GM12878 (cell line): ENCODE data around the gene ANHX. TPM values are rescaled to one million over a fixed set of nuclear protein-coding genes. Genes with fewer than 3 reads are reported as not detected.

Experiments used
- ATAC-seq: fragments of 200-7000 bp; cut with Tn5 transposase; 3 replicates; pipeline ENCODE4 v1.9.1; 2020; ENCODE audit warnings: mild to moderate bottlenecking, moderate library complexity
- BruUV-seq: library from RNA; stranded (reverse); fragments of 400-500 nt; replicated peaks from 2 replicates; lab custom pipeline; 2021; lab: Mats Ljungman, UMichigan
- CTCF ChIA-PET: fragments of 300-600 bp; sonication (Branson Sonifier 250); formaldehyde crosslinking; extraction: SDS; loops from one replicate; lab custom pipeline; 2021; ENCODE audit warnings: inconsistent platforms; lab: Yijun Ruan, JAX
- POLR2A ChIA-PET: fragments of 350-600 bp; formaldehyde crosslinking; extraction: SDS; loops from one replicate; lab custom pipeline; 2021; ENCODE audit warnings: inconsistent platforms; lab: Charles Lee
- RAD21 ChIA-PET: fragments of 300-600 bp; sonication (Branson Sonifier 250); formaldehyde crosslinking; loops from one replicate; lab custom pipeline; 2023; ENCODE audit warnings: antibody characterized with exemption; ENCODE audit not compliant: unreplicated experiment; lab: Charles Lee
- SMC1A ChIA-PET: fragments of 300-600 bp; sonication (Branson Sonifier 250); formaldehyde crosslinking; loops from one replicate; lab custom pipeline; 2023; ENCODE audit not compliant: unreplicated experiment, uncharacterized antibody; lab: Charles Lee
- DNase-seq: peaks from one replicate; pipeline ENCODE4 v3.0.0-alpha.2; 2011; ENCODE audit warnings: low read depth, low spot score
- FAIRE-seq: peaks from 3 replicates; lab custom pipeline; 2011; peaks lifted over from hg19 to GRCh38; lab: Jason Lieb, UNC
- H2AFZ ChIP-seq: 2 replicates; pipeline ENCODE4 v1.6.0; 2011; ENCODE audit warnings: low read depth, low read length, control low read depth; ENCODE audit not compliant: control insufficient read depth
- H3K27ac ChIP-seq: 2 replicates; pipeline ENCODE4 v1.5.1; 2011; ENCODE audit warnings: control low read depth; ENCODE audit not compliant: control insufficient read depth, insufficient read depth
- H3K27me3 ChIP-seq, 2 experiments: replicated peaks in 1 of 2; 2 replicates each; pipeline versions ENCODE4 v1.6.0 to v1.6.1; 2011; ENCODE audit warnings: low read length in 1 of 2; ENCODE audit not compliant: control insufficient read depth in 2 of 2, insufficient read depth in 2 of 2
- H3K36me3 ChIP-seq, 2 experiments: 2 replicates each; pipeline ENCODE4 v1.5.1; 2011; ENCODE audit warnings: low read length in 1 of 2; ENCODE audit not compliant: control insufficient read depth in 2 of 2, insufficient read depth in 2 of 2
- H3K4me1 ChIP-seq: 2 replicates; pipeline ENCODE4 v1.6.1; 2011; ENCODE audit warnings: mild to moderate bottlenecking, low read length, moderate library complexity, mixed read lengths; ENCODE audit not compliant: control insufficient read depth, insufficient read depth
- H3K4me2 ChIP-seq: 2 replicates; pipeline ENCODE4 v1.6.0; 2011; ENCODE audit warnings: control low read depth; ENCODE audit not compliant: control insufficient read depth, insufficient read depth
- H3K4me3 ChIP-seq: fragments of 200-600 bp; sonication (generic); 2 replicates; pipeline ENCODE4 v1.5.1; 2016
- H3K79me2 ChIP-seq: 2 replicates; pipeline ENCODE4 v1.6.0; 2011; ENCODE audit warnings: low read length; ENCODE audit not compliant: control insufficient read depth, insufficient read depth
- H3K9ac ChIP-seq: 2 replicates; pipeline ENCODE4 v1.8.0; 2011; ENCODE audit warnings: low read length, control low read depth, mixed read lengths; ENCODE audit not compliant: control insufficient read depth, insufficient read depth
- H3K9me3 ChIP-seq: replicated peaks from 3 replicates; pipeline ENCODE4 v1.5.1; 2011; ENCODE audit warnings: mild to moderate bottlenecking, low read length; ENCODE audit not compliant: control insufficient read depth, insufficient read depth
- H4K20me1 ChIP-seq: 2 replicates; pipeline ENCODE4 v1.6.0; 2011; ENCODE audit not compliant: control insufficient read depth, insufficient read depth
- CBFB ChIP-seq: IDR thresholded peaks from 2 replicates; pipeline ENCODE4 v1.6.1; 2016; ENCODE audit warnings: antibody characterized with exemption, low read depth
- HCFC1 ChIP-seq: fragments of 150-350 bp; IDR thresholded peaks from 2 replicates; pipeline ENCODE4 v1.6.1; 2014; ENCODE audit warnings: low read length
- JUND ChIP-seq: IDR thresholded peaks from 2 replicates; pipeline ENCODE4 v1.6.1; 2012; ENCODE audit warnings: low read depth, mild to moderate bottlenecking, low read length, improper control_type of control experiment, moderate library complexity
- KAT2A ChIP-seq: conservative IDR thresholded peaks from 2 replicates; pipeline ENCODE4 v1.6.1; 2011; ENCODE audit warnings: low read depth, low read length; ENCODE audit not compliant: control insufficient read depth
- NFIC ChIP-seq: IDR thresholded peaks from 2 replicates; pipeline ENCODE4 v1.6.1; 2012; ENCODE audit warnings: low read depth, mild to moderate bottlenecking, inconsistent platforms, low read length, moderate library complexity
- PAX5 ChIP-seq: IDR thresholded peaks from 2 replicates; pipeline ENCODE4 v1.6.1; 2011; ENCODE audit warnings: low read depth, low read length, borderline replicate concordance
- RAD51 ChIP-seq: fragments of 450-650 bp; IDR thresholded peaks from 2 replicates; pipeline ENCODE4 v1.6.1; 2016; ENCODE audit warnings: moderate library complexity, mild to moderate bottlenecking, inconsistent platforms
- RBBP5 ChIP-seq: fragments of 200-600 bp; sonication (generic); conservative IDR thresholded peaks from 2 replicates; pipeline ENCODE4 v1.6.1; 2016
- SUPT20H ChIP-seq: IDR thresholded peaks from 2 replicates; pipeline ENCODE4 v1.6.1; 2011; ENCODE audit warnings: low read depth, mild to moderate bottlenecking, low read length, moderate library complexity, borderline replicate concordance; ENCODE audit not compliant: control insufficient read depth
- ZSCAN29 ChIP-seq: fragments of 450-650 bp; IDR thresholded peaks from 2 replicates; pipeline ENCODE4 v1.6.1; 2017; ENCODE audit warnings: mild to moderate bottlenecking, moderate library complexity
- WGBS: methylation state at CpG from one replicate; pipeline ENCODE4 v1.1.6; 2016; ENCODE audit warnings: low lambda C conversion rate; ENCODE audit not compliant: insufficient replicate concordance, insufficient coverage; ENCODE audit errors: missing lambda C conversion rate; 5-methylcytosine and 5-hydroxymethylcytosine counted together
- in situ Hi-C: fragments of 300-500 bp; cut with MboI; formaldehyde crosslinking; loops from 9 replicates; pipeline ENCODE4 v1.14.3; 2018; ENCODE audit warnings: mixed read lengths
- intact Hi-C: fragments of 100-400 bp; cut with micrococcal nuclease; formaldehyde crosslinking; loops from one replicate; pipeline ENCODE4 v1.14.2; 2022; ENCODE audit not compliant: unreplicated experiment
- polyA plus RNA-seq, 11 experiments: library from polyadenylated mRNA; depleted of rRNA in 4 of 11; unstranded in 6 of 11; stranded (reverse) in 5 of 11; fragments of >200 nt; fragmentation: Nextera tagmentation in 4 of 11; fragmentation: Illumina TruSeq in 1 of 11; extraction: Ambion mirVana in 4 of 11; extraction: Trizol in 1 of 11; gene quantifications; 1 replicate in 1 of 11; 2 replicates in 10 of 11; pipeline versions ENCODE4 v1.2.1 to v1.2.3, GENCODE V29; 2011 to 2016; ENCODE audit warnings: inconsistent platforms in 2 of 11, missing spikeins in 2 of 11, low read depth in 1 of 11
- total RNA-seq, 4 experiments: library from RNA; depleted of rRNA in 3 of 4; stranded (reverse); fragments of >200 nt in 3 of 4; fragmentation: Illumina TruSeq in 1 of 4; extraction: Trizol in 1 of 4; gene quantifications; 2 replicates each; pipeline versions ENCODE4 v1.2.1 to v1.2.3, GENCODE V29; 2013 to 2021
- TF ChIP-seq, protein P1 (sequence below), 3 experiments: IDR thresholded peaks in 2 of 3; conservative IDR thresholded peaks in 1 of 3; 2 replicates each; pipeline ENCODE4 v1.5.1; 2011; ENCODE audit warnings: low read depth in 3 of 3, low read length in 3 of 3, mild to moderate bottlenecking in 3 of 3, control low read depth in 2 of 3, moderate library complexity in 2 of 3, inconsistent platforms in 1 of 3, mixed read lengths in 1 of 3; ENCODE audit not compliant: control insufficient read depth in 2 of 3, insufficient read depth in 1 of 3; ENCODE audit errors: extremely low read depth in 1 of 3
- TF ChIP-seq, protein P2 (sequence below): fragments of 450-650 bp; conservative IDR thresholded peaks from 2 replicates; pipeline ENCODE4 v1.6.1; 2017; ENCODE audit warnings: mild to moderate bottlenecking, moderate library complexity
- TF ChIP-seq, protein P3 (sequence below): fragments of 450-650 bp; IDR thresholded peaks from 2 replicates; pipeline ENCODE4 v1.6.1; 2018; ENCODE audit warnings: mild to moderate bottlenecking, low read depth, moderate library complexity; ENCODE audit not compliant: partially characterized antibody

Gene ANHX
- total and polyA plus RNA-seq, 10 of the 15 experiments (the other 5 are each of a cell fraction or from before 2014, with no cell fraction given) = not detected

DNA sequence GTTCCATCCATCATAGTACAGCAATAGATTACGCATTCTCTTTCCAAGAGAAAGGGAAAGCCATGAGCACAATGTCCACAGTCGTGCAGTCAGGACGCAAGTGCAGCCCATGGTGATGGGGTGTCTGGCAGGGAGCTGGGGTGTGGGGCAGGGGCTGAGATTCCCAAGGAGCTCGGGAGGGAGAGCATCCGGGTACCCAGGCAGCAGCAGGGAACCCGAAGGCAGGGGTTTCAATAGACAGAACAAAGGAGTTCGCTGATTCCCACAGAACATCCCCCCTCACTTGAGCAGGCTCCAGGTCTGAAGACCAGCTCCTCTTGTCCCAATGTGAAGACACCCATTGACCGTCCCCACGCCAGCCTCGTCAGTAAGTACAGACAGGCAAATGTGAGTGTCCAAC lies 13.5 kb downstream of the ANHX start:
- no peak for TF ChIP-seq RAD51
- TF ChIP-seq KAT2A = no peak
- TF ChIP-seq CBFB = no peak
- no peak for TF ChIP-seq HCFC1
- TF ChIP-seq, protein P1, sequence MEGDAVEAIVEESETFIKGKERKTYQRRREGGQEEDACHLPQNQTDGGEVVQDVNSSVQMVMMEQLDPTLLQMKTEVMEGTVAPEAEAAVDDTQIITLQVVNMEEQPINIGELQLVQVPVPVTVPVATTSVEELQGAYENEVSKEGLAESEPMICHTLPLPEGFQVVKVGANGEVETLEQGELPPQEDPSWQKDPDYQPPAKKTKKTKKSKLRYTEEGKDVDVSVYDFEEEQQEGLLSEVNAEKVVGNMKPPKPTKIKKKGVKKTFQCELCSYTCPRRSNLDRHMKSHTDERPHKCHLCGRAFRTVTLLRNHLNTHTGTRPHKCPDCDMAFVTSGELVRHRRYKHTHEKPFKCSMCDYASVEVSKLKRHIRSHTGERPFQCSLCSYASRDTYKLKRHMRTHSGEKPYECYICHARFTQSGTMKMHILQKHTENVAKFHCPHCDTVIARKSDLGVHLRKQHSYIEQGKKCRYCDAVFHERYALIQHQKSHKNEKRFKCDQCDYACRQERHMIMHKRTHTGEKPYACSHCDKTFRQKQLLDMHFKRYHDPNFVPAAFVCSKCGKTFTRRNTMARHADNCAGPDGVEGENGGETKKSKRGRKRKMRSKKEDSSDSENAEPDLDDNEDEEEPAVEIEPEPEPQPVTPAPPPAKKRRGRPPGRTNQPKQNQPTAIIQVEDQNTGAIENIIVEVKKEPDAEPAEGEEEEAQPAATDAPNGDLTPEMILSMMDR (IDR thresholded peaks at IDR 0.05 in 2 of 3, conservative IDR thresholded peaks at IDR 0.05 in 1 of 3; ENCODE audit: control insufficient read depth in 2 of 3, extremely low read depth in 1 of 3, insufficient read depth in 1 of 3, low read depth in 3 of 3, low read length in 3 of 3) = no peak
- no peak for TF ChIP-seq NFIC
- no peak for TF ChIP-seq SUPT20H
- TF ChIP-seq JUND = no peak
- TF ChIP-seq ZSCAN29 = no peak
- TF ChIP-seq, protein P2, sequence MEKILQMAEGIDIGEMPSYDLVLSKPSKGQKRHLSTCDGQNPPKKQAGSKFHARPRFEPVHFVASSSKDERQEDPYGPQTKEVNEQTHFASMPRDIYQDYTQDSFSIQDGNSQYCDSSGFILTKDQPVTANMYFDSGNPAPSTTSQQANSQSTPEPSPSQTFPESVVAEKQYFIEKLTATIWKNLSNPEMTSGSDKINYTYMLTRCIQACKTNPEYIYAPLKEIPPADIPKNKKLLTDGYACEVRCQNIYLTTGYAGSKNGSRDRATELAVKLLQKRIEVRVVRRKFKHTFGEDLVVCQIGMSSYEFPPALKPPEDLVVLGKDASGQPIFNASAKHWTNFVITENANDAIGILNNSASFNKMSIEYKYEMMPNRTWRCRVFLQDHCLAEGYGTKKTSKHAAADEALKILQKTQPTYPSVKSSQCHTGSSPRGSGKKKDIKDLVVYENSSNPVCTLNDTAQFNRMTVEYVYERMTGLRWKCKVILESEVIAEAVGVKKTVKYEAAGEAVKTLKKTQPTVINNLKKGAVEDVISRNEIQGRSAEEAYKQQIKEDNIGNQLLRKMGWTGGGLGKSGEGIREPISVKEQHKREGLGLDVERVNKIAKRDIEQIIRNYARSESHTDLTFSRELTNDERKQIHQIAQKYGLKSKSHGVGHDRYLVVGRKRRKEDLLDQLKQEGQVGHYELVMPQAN = no peak
- no peak for TF ChIP-seq RBBP5
- TF ChIP-seq, protein P3, sequence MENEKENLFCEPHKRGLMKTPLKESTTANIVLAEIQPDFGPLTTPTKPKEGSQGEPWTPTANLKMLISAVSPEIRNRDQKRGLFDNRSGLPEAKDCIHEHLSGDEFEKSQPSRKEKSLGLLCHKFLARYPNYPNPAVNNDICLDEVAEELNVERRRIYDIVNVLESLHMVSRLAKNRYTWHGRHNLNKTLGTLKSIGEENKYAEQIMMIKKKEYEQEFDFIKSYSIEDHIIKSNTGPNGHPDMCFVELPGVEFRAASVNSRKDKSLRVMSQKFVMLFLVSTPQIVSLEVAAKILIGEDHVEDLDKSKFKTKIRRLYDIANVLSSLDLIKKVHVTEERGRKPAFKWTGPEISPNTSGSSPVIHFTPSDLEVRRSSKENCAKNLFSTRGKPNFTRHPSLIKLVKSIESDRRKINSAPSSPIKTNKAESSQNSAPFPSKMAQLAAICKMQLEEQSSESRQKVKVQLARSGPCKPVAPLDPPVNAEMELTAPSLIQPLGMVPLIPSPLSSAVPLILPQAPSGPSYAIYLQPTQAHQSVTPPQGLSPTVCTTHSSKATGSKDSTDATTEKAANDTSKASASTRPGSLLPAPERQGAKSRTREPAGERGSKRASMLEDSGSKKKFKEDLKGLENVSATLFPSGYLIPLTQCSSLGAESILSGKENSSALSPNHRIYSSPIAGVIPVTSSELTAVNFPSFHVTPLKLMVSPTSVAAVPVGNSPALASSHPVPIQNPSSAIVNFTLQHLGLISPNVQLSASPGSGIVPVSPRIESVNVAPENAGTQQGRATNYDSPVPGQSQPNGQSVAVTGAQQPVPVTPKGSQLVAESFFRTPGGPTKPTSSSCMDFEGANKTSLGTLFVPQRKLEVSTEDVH = no peak
- no peak for TF ChIP-seq PAX5
- no TSS peak for BruUV-seq
- intact Hi-C loops (no loop called here), in situ Hi-C loops (no loop called here)
- no peaks in the 10 kb centered on the region for H3K4me1 ChIP-seq
- H3K4me2 ChIP-seq = no peak overlapping the region
- no peak overlapping the region for H3K9ac ChIP-seq
- WGBS = 51% methylated on average over 10 of the region's 10 CpGs
- SMC1A ChIA-PET = no interaction called here
- peaks cover 3% of the 10 kb centered on the region; the same call in 2 of the 3 replicates for H3K9me3 ChIP-seq
- POLR2A ChIA-PET = no interaction called here
- no peaks in the 10 kb centered on the region for H3K79me2 ChIP-seq
- ATAC-seq = no peak
- H3K36me3 ChIP-seq = no peaks in the 10 kb centered on the region
- CTCF ChIA-PET = no interaction called here
- no peaks in the 10 kb centered on the region for H3K27me3 ChIP-seq
- no peak for FAIRE-seq
- no peak for DNase-seq
- RAD21 ChIA-PET = no interaction called here
- H4K20me1 ChIP-seq = no peaks in the 10 kb centered on the region
- no peak overlapping the region for H3K27ac ChIP-seq
- no peak overlapping the region for H2AFZ ChIP-seq
- H3K4me3 ChIP-seq = no peak overlapping the region
